ACC112 (cell line): Measurements from ENCODE around the gene FMNL1.

Experiments
- H2AFZ ChIP-seq: fragments of 200-600 bp; sonication (generic); one replicate; pipeline ENCODE4 v1.6.0; 2017; ENCODE audit warnings: antibody characterized with exemption, low read length; ENCODE audit not compliant: unreplicated experiment
- H3K27ac ChIP-seq: fragments of 200-600 bp; sonication (generic); 2 replicates; pipeline ENCODE4 v1.5.1; 2014; ENCODE audit warnings: low read depth, mild to moderate bottlenecking, antibody characterized with exemption, low read length, moderate library complexity
- H3K27me3 ChIP-seq: fragments of 200-600 bp; sonication (generic); 2 replicates; pipeline ENCODE4 v1.6.1; 2014; ENCODE audit warnings: mild to moderate bottlenecking, antibody characterized with exemption, low read length, moderate library complexity, mixed read lengths; ENCODE audit not compliant: insufficient read depth
- H3K36me3 ChIP-seq: fragments of 200-600 bp; sonication (generic); 2 replicates; pipeline ENCODE4 v1.6.1; 2016; ENCODE audit warnings: mild to moderate bottlenecking, antibody characterized with exemption, low read length, moderate library complexity, mixed read lengths; ENCODE audit not compliant: insufficient read depth
- H3K4me1 ChIP-seq: fragments of 200-600 bp; sonication (generic); one replicate; pipeline ENCODE4 v1.6.1; 2016; ENCODE audit warnings: low read length, mixed read lengths; ENCODE audit not compliant: insufficient read depth, unreplicated experiment, control insufficient read depth
- H3K4me3 ChIP-seq: fragments of 200-600 bp; sonication (generic); 2 replicates; pipeline ENCODE4 v1.5.1; 2014; ENCODE audit warnings: mild to moderate bottlenecking, low read depth, low read length
- H3K79me2 ChIP-seq: fragments of 200-600 bp; sonication (generic); one replicate; pipeline ENCODE4 v1.6.0; 2016; ENCODE audit warnings: low read length; ENCODE audit not compliant: control insufficient read depth, unreplicated experiment, insufficient read depth

Gene FMNL1

DNA sequence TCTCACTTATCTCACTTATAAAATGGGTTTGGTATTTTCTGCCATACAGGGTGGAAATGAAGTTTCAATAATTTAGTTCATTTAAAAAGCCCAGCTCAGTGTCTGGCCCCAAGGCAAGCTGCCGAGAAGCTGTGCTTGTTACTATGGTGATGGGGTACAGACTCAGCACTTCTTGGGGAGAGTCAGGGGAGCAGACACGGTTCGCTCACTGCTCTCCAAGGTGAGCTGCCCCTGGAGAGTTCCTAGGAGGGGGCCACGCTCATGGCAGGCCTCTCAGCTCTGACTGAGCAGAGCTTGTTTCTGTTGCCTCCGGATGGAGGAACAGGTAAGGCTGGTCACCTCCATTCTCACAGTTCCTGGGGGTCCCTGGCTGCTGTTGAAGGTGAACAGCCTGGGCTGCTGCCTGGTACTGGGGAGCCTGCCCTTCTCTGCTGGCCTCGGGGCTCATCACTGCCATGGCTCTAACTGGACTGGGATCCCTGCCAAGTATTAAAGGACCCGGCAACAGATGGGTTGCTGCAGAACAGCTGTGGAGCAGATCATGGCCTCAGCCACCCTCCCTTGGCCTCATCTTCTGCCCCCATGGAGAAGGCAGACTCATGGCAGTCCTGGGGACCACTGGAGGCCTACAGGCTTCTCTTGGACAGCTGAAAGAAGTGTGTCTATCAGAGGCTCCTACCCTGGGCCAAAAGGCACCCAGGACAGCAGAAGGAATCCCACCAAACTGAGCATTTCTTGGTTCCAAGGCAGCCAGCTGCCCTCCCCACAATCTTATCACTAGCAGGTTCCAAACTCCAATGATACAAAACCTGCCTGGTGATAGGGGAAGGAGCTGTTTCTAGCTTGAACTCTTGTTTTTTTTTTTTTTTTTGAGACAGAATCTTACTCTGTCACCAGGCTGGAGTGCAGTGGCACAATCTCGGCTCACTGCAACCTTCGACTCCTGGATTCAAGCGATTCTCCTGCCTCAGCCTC is 66.1 kb downstream of the FMNL1 start:
- Histone ChIP-seq H3K27ac (no peak overlapping the region), H3K4me3 (no peak overlapping the region), H3K4me1 (peaks cover 25% of the 10 kb centered on the region), H2AFZ (no peak overlapping the region), H3K36me3 (peaks cover 44% of the 10 kb centered on the region), H3K27me3 (no peaks in the 10 kb centered on the region), H3K79me2 (peaks cover 48% of the 10 kb centered on the region)

DNA sequence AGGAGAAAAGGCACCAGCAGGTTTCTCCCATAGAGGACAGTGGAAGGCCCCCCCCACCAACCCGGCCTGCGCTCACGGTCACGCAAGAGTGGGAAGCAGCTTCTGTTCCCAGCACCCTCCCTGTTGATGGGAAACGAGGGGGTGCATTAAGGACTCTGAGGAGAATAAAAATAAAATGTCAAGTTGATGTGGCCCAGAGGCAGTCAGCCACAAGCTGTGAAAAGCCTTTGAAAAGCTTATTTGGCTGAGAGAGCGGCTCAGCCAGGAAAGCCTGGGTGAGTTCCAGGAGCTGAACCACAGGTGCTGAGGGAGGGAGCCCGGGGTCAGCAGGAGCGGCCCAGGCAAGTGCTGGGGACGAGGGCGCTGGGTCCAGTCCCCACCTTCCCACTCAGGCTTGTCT is 67.1 kb downstream of the FMNL1 start:
- peaks cover 34% of the 10 kb centered on the region for H3K36me3 ChIP-seq
- H3K4me3 ChIP-seq: no peak overlapping the region
- H2AFZ ChIP-seq: no peak overlapping the region
- peaks cover 35% of the 10 kb centered on the region for H3K4me1 ChIP-seq
- H3K27ac ChIP-seq: no peak overlapping the region
- H3K79me2 ChIP-seq: peaks cover 49% of the 10 kb centered on the region
- no peaks in the 10 kb centered on the region for H3K27me3 ChIP-seq

DNA sequence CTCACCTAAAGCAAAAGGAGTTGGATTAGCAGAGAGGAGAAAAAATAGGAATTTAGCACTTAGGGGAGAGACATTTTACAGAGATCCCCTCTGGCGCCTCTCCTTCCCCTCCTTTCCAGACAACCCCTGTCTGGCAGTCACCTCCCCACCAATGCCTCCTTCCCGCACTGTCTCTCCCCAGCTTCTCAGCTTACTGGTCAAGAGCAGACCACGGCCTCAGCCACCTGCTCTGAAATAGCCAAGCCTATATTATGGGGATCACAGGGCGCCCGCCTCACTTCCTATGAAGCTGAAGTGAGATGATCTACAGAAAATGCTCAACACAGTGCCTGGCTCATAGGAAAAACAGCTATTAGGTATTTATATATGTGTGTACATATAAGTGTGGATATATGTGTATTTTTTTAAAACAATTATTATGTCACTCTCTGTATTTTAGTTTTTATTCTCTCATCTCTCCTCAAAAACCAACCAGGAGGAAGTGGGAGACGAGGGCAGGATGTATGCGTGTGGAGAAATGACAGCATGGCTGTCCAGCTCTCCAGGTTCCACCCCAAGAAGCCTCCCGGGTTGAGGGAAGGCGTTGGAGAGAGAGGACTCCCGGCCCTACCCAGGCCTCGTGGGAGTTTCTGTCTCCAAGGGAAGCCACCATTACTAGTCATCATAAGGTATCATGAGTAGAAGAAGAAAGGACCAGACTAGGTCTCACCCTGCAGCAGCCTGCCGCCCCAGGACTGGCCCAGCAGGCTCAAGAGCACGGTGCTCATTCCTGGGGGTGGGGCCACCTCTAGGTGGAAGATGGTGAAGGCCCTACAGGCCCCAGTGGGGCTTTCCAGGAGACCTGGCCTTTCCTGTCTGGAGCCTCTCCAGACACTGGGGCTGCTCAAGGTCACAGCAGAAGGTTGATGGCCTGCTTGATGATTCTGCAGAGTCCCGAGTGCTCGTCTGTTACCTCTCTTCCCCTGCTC is 67.9 kb downstream of the FMNL1 start:
- no peak overlapping the region for H3K4me3 ChIP-seq
- peaks cover 43% of the 10 kb centered on the region for H3K4me1 ChIP-seq
- H3K27ac ChIP-seq: no peak overlapping the region
- H3K27me3 ChIP-seq: no peaks in the 10 kb centered on the region
- H3K79me2 ChIP-seq: peaks cover 48% of the 10 kb centered on the region
- H2AFZ ChIP-seq: no peak overlapping the region
- H3K36me3 ChIP-seq: peaks cover 26% of the 10 kb centered on the region; the same call in 1 of the 2 replicates

DNA sequence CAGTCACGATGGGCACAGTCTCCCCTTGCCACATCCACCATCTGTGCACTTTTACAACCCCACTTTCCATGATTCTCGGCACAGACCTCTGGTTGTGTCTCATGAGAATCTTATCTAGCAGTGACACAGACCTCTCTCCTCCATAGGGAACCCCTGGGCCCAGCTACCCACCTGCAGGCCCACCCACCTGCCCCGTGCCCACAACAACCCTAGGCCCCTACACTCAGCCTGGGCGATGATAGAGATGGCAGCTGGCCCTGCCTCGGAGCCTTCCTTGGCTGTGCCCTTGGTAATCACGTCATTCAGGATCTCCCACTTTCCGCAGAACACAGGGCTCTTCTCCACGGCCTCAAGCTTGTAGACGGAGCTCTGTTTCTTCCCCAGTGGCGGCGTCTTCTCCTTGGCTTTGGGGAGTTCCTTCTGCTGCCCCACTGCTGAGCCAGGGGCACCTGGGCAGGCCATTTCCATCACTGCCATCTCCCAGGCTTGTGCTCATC is 68.6 kb downstream of the FMNL1 start:
- Histone ChIP-seq H3K79me2 (peaks cover 55% of the 10 kb centered on the region), H3K27me3 (no peaks in the 10 kb centered on the region), H3K4me3 (no peak overlapping the region), H3K36me3 (peaks cover 25% of the 10 kb centered on the region; the same call in 1 of the 2 replicates), H3K4me1 (peaks cover 50% of the 10 kb centered on the region), H3K27ac (no peak overlapping the region), H2AFZ (no peak overlapping the region)

DNA sequence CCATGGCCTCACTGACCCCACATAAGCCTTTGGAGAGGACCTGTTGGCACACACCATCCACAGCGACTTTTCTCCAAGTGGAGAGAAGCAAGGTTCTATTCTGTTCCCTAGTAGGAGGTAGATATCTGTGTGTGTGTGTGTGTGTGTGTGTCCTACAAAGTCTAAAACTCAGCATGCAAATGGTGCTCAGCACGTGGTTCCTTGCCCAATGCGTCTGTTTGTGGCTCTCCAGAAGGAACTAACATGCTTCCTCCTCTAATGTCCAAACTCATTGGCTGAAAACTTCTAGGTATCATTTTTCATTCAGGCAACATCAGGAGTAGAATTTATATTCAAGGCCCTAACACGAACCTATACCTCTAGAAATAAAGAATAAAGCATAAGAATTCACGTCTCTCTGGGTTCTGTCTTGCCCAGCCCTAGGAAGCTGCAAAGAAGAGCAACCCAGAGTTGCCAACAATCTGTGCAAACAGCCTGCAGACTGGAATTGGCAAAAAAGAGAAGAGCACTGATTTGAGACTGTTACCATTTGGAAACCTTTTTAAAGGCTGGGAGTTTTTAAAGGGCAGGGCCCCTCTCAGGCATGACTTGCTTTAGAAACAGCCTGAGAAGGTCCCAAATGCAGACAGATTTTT is 69.6 kb downstream of the FMNL1 start:
- H3K4me3 ChIP-seq: no peak overlapping the region
- H3K4me1 ChIP-seq: peaks cover 59% of the 10 kb centered on the region
- H3K36me3 ChIP-seq: peaks cover 21% of the 10 kb centered on the region; the same call in 1 of the 2 replicates
- peaks cover 64% of the 10 kb centered on the region for H3K79me2 ChIP-seq
- H2AFZ ChIP-seq: no peak overlapping the region
- H3K27ac ChIP-seq: no peak overlapping the region
- H3K27me3 ChIP-seq: no peaks in the 10 kb centered on the region

- Histone ChIP-seq H3K27ac (peak overlapping the region; percentile 82), H3K79me2 (peaks cover 78% of the 10 kb centered on the region), H3K4me1 (peaks cover 69% of the 10 kb centered on the region)
Observed at GRCh38 chr17:45292696-45293412, 71.2 kb downstream of the FMNL1 start.

DNA sequence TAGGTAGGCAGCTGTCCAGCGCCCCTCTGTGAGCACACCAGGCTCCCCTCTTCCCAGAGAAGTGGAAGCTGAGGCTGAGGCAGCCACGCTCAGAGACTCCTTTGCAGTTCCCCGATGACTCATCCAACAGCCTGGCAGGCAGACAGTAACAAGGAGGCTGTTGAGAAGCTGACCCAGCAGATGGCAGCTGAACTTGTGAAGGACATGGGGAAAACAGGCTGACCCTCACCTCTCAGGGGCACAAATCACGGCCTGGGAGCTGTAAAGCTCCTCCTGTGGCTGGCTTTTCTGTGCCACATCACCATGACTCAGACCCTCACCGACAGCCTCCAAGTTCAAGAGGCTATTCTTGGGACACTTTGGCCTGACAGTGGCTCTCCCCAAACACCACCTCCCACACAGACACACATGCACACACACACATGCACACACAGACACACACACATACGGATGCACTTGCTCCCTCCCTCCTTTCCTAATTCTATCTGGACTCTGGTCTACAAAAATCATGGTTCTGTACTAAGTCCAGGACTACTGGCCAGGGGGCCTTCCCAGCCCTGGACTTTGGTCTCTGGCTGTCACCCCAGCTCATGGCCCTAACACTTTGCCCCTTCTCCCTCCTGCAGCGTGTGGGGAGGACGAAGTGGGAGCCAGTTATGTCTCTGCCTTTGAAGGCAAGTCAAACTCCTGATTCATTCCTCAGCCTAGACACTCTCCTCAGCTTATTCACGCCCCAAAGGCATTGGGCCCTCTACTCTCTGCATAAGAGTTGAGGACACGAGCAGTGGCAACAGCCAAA is 71.9 kb downstream of the FMNL1 start:
- Histone ChIP-seq H3K27me3 (no peaks in the 10 kb centered on the region), H3K79me2 (peaks cover 84% of the 10 kb centered on the region), H3K4me3 (0 out of 2 replicates have a peak overlapping the region, but pooled peaks have one; percentile 8), H3K36me3 (peaks cover 14% of the 10 kb centered on the region; the same call in 1 of the 2 replicates), H3K27ac (peak overlapping the region; percentile 82), H3K4me1 (peaks cover 74% of the 10 kb centered on the region), H2AFZ (no peak overlapping the region)

More at GRCh38 chr17:45292696-45293412, 71.2 kb downstream of the FMNL1 start:
- peaks cover 16% of the 10 kb centered on the region; the same call in 1 of the 2 replicates for H3K36me3 ChIP-seq
- H3K4me3 ChIP-seq: 0 out of 2 replicates have a peak overlapping the region, but pooled peaks have one; percentile 6
- no peaks in the 10 kb centered on the region for H3K27me3 ChIP-seq
- no peak overlapping the region for H2AFZ ChIP-seq

DNA sequence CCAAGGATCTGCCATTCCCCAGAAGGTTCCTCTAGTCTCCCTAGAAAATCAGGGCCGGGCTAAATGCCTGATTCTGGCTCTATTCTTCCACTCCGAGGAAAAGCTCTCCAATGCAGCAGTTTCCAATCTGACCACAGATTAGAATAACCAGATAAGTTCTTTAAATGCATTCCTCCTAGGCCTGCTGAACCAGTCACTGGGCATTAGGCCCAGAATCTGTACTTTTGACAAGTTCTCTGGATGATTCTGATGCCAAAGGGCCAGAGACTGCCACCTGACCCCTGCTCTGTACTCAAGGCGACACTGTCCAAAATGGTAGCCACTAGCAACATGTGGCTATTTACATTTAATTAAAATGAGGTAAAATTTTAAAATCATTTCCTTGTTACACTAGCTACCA is 72.8 kb downstream of the FMNL1 start:
- peak overlapping the region; percentile 82 for H3K27ac ChIP-seq
- H2AFZ ChIP-seq: no peak overlapping the region
- peaks cover 87% of the 10 kb centered on the region for H3K79me2 ChIP-seq
- peaks cover 83% of the 10 kb centered on the region for H3K4me1 ChIP-seq
- H3K27me3 ChIP-seq: no peaks in the 10 kb centered on the region
- H3K36me3 ChIP-seq: peaks cover 6% of the 10 kb centered on the region; the same call in 1 of the 2 replicates
- 0 out of 2 replicates have a peak overlapping the region, but pooled peaks have one; percentile 8 for H3K4me3 ChIP-seq
